GM23338 (cell line): ENCODE data around the gene DNAJC10.

Experiments used
- CREB1 ChIP-seq: fragments of 250-450 bp; sonication (Bioruptor Pico); IDR thresholded peaks from 2 replicates; pipeline ENCODE4 v1.5.0; 2020; ENCODE audit warnings: low read depth, mild to moderate bottlenecking, moderate library complexity
- CTCF ChIP-seq, 2 experiments: fragments of 200-600 bp in 1 of 2; sonication (generic) in 1 of 2; conservative IDR thresholded peaks; 2 replicates each; pipeline versions ENCODE4 v1.5.1 to v1.6.1; 2016 to 2017; ENCODE audit warnings: antibody characterized with exemption in 2 of 2, low read depth in 2 of 2, mild to moderate bottlenecking in 2 of 2, moderate library complexity in 1 of 2
- EZH2 ChIP-seq: fragments of 200-600 bp; sonication (generic); IDR thresholded peaks from one replicate; pipeline ENCODE4 v1.8.0; 2017; ENCODE audit warnings: antibody characterized with exemption, mild to moderate bottlenecking, low read depth; ENCODE audit not compliant: unreplicated experiment
- POLR2AphosphoS5 ChIP-seq: IDR thresholded peaks from 2 replicates; pipeline ENCODE4 v1.6.1; 2016; ENCODE audit warnings: antibody characterized with exemption, low read depth

- TF ChIP-seq POLR2AphosphoS5 = no peak
- TF ChIP-seq EZH2 = no peak
- no peak for TF ChIP-seq CTCF (conservative IDR thresholded peaks at IDR 0.05; ENCODE audit: low read depth in 2 of 2)
- TF ChIP-seq CREB1 (CRISPR knock-in tag) = no peak
These were observed 110.4 kb downstream of the DNAJC10 start for GRCh38 chr2:182826496-182826895.
